HG02970 (cell line): ENCODE data around the gene TTLL11.
"Not testable (repeated sequence)": the region's sequence is repeated elsewhere in the genome, so short reads cannot be mapped to it uniquely, and the experiment has no call there.

Source experiments
- ATAC-seq: cut with Tn5 transposase; IDR thresholded peaks from one replicate; pipeline ENCODE4 v1.9.1; 2021; ENCODE audit warnings: mild to moderate bottlenecking, moderate library complexity, moderate number of reproducible peaks; ENCODE audit not compliant: unreplicated experiment, low FRiP score

The TTLL11 gene

GRCh38 chr9:122086873-122087272, 6.2 kb downstream of the TTLL11 start:
- no peak for ATAC-seq

DNA sequence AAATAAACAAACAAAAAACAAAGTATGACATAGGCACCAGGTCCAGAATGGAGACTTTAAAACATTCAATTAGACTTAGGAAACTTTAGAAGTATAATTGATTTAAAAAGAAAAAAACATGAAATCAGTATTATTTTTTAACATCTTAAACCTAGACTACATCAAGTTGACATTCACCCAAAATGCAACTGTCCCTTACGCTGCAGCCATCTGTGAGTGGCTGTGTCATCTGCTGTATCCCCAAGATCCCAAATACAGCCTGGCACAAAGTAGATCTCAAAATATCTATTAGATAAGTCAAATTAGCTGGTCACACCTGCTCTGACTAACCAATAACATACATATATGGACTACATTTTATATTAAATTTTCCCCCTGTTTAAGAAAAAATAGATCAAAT, 7.8 kb downstream of the TTLL11 start:
- ATAC-seq: no peak

GRCh38 chr9:122084026-122084675, 9.0 kb downstream of the TTLL11 start:
- ATAC-seq: no peak

GRCh38 chr9:122080986-122081385, 12.1 kb downstream of the TTLL11 start:
- no peak for ATAC-seq

- ATAC-seq: no peak
Observed at GRCh38 chr9:122078557-122078956, 14.6 kb downstream of the TTLL11 start.

DNA sequence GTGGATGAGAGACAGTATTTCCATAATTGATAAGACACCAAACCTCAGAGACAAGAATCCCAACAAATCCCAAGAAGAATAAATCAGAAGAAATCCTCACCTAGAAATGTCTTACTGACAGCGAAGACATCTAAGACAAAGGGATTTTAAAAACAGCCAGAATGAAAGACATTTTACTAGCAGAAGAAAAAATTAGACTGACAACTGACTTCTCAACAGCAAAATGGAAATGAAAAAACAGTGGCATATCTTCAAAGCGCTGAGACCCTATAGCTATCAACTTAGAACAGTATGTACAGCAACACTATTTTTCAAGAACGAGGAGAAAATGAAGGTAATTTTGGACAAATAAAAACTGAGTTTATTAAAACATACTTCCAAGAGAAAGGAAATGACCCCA, 16.3 kb downstream of the TTLL11 start:
- no peak for ATAC-seq

DNA sequence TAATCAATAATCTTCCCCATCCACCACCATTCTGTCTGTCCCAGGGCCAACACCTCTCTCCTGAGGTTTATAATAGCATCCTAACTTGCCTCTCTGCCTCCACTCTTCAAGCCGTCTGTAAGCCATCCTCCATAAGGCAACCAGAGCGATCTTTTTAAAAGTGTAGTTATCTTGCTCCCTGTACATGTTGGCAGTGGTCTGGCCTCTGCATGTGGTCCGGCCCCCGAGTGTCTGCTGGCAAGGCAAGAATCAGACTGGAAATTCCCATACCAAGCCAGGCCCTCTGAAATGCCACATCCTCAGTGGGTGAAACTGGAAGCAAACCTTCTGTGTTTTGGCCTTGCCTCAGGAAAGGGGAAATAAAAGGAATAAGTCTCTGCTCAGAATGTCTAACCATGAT, 17.0 kb downstream of the TTLL11 start:
- ATAC-seq: no peak

DNA sequence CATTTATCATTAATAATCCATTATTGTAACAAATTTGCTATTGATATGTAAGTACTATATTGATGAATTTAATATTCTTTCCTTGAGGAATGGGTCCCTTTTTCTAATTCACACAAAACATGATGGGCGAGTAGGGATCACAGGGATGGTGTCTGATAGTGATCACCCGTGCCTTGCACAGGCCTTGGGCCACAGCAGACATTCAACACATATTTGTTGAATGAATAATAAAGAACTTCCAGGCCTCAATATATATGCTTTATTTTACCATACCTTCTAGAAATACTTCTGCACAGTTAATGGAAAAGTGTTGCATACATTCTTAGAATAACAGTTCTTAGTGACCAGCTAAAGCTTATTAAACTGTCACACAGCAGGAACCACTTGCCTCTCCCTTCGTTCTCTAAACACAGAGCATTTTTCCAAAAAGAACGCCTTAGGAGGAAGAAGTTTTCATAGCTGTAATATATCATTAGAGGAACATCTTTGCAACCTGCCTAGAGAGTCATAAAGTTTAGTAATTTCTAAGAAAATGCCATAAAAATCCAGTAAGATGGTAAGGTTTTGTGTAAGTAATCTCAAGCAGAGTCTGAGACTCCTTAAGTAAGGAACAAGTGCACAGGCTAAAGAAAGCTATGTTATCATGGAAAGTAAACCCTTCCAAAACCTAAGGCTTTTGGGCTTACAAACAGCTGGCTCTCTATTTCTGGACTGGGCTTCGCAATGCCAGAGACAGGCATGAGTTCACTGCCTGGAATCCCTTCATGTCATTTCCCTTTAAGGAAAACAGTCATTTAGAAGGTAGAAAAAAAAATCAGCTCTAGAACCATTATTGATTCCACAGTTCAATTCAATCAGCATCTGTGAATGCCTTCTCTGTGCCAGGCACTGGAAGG, 17.7 kb downstream of the TTLL11 start:
- ATAC-seq: no peak

- no peak for ATAC-seq
Observed at GRCh38 chr9:122071715-122072114, 21.4 kb downstream of the TTLL11 start.

DNA sequence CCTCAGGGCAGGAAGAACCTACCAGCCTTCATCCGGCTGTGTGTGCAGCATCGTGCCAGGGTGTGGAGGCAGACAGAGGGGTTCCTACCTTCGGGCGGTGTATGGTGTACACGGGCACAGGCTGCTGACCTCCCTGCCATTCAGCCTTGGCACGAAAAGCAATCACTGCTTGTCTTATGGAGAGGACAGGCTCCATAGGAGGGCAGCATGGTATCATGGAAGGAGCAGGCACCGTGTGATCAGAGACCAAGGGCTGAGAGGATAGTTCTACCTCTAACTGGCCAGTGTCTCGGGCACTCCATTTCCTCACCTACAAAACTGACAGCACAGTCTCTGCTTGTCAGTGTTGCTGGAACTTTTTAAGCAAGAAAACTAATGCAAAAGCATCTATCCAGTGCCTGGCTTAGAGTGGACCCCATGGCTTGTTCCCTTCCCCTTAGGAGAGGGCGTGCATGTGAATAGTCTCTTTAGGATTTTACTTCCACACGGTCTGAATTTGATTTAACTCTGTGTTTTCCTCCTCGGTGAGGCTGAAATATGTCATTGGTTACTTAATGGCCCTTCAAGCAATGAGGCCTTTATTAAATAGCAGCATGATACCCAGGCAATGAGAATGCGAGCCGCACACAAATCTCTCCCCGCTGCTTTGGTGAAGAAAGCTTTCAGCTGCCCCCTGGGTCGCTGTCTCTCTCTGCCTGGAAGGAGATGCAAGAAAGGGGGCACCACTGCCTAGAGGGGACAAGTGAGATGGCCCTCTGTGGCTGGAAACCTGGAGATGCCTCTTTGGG, 22.2 kb downstream of the TTLL11 start:
- ATAC-seq: no peak

GRCh38 chr9:122066680-122067079, 26.4 kb downstream of the TTLL11 start:
- not testable (repeated sequence) for ATAC-seq

- ATAC-seq: no peak
Observed at GRCh38 chr9:122065923-122066629, 27.0 kb downstream of the TTLL11 start.

DNA sequence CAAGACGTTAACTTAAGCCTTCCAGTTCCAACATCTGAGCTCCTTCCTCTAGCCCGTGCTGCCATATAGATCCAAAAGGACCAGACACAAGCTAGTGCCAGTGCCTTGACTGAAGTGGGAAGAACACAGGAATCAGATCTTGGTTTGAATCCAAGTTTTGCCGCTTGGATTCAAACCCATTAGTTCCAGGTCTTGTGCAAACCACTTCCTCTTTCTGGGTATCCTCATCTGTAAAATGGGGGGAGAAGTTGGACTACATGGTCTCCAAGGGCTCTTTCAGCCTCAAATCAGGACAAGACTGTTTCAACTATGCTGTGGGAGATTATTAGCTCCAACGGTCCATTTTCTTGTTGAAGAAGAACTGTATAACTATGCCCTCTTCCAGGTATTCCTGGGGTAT, 32.6 kb downstream of the TTLL11 start:
- ATAC-seq: no peak

DNA sequence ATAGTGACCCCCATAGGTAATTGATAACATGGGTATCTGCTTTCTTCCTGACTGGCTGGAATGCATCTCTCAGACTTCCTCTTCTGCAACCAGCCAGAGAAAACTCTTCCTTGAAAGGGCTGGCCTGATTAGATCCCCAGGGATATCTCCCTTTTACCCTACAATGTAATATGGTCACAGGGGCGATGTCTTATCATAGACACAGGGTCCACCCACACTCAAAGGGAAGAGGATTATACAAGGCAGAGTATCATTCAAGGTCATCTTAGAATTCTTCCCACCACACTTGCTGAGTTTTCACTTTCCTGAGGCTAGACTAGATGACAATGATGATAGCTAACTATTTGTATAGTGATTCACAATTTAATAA, 33.2 kb downstream of the TTLL11 start:
- ATAC-seq: no peak

- no peak for ATAC-seq
Observed at GRCh38 chr9:122059214-122059954, 33.7 kb downstream of the TTLL11 start.

DNA sequence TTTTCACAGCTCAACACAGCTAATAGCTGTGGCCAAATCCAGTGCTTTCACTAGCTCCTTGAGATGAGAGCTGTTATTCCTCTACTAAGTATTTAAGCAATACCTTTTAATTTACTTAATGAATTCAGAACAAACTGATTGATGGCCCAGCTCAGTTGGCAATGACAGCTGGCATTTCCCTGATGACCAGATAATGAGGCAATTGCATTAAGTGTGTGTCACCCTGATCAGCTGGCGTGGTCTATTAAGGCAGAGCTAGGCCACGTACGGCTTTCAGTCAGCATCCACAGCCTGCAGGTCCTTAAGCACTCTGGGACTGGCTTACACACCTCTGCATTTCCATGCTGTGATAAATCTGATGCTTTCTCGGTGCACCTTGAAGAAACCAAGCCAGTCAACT, 34.4 kb downstream of the TTLL11 start:
- ATAC-seq: no peak

GRCh38 chr9:122058051-122058450, 35.1 kb downstream of the TTLL11 start:
- ATAC-seq: no peak

GRCh38 chr9:122057211-122057610, 35.9 kb downstream of the TTLL11 start:
- no peak for ATAC-seq

DNA sequence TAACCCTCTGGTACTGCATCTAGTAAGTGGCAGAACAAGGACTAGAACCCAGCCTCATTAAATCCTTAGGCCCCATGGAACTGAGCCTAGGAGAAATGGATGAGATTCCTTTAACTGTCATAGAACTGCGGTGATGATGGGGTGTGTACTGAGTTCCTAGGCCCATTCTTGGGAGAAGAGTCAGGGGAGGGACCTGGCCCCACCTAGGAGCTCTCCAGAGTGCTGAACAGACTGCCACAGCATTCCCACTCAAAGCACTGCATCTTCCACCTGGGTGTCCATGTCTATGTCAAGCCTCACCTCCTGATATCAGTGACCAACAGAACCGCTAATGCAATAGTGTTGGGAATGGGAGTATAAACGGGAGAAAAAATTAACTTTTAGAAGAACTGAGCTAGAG, 36.6 kb downstream of the TTLL11 start:
- no peak for ATAC-seq

GRCh38 chr9:122055701-122056100, 37.4 kb downstream of the TTLL11 start:
- no peak for ATAC-seq
